ENCODE measurements around the gene SLC6A6. TPM values are rescaled to one million over a fixed set of nuclear protein-coding genes. Genes with fewer than 3 reads are reported as not detected.

Gene SLC6A6
- total and polyA plus RNA-seq, 2 donors (not counting 1 experiment from before 2014, with no cell fraction given), result 8.9 to 24.0 TPM

DNA sequence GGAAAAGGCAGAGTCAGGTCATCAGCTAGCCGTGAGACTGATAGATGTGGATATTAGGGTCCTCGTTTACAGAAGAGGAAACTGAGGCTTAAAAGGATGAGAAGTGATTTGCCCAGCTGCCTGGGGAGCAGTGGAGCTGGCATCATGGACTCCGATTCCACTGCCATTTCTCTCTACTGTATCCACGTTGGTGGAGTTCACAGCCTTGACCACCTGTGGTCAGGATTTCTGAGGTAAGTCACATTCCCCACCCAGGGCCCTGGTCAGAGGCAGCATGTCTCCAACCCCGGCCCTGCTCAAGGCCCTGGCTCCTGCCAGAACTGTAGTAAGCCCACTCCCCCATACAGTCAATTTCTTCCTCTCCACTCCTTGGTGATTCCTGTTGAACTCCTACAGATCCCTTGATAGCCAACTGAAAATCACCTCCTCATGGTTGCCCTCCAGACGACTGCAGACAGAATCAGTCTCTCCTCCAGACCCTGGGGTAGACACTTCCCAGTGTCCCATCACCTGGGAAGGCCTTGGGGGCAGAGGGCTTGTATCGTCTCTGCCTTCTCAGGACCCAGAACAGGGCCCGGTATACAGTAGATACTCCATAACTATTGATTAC, 41.2 kb upstream of the SLC6A6 start:
- no peak for TF ChIP-seq EZH2 (IDR thresholded peaks at IDR 0.05; ENCODE audit: low read length, missing control alignments)
- TF ChIP-seq, protein P1, sequence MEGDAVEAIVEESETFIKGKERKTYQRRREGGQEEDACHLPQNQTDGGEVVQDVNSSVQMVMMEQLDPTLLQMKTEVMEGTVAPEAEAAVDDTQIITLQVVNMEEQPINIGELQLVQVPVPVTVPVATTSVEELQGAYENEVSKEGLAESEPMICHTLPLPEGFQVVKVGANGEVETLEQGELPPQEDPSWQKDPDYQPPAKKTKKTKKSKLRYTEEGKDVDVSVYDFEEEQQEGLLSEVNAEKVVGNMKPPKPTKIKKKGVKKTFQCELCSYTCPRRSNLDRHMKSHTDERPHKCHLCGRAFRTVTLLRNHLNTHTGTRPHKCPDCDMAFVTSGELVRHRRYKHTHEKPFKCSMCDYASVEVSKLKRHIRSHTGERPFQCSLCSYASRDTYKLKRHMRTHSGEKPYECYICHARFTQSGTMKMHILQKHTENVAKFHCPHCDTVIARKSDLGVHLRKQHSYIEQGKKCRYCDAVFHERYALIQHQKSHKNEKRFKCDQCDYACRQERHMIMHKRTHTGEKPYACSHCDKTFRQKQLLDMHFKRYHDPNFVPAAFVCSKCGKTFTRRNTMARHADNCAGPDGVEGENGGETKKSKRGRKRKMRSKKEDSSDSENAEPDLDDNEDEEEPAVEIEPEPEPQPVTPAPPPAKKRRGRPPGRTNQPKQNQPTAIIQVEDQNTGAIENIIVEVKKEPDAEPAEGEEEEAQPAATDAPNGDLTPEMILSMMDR (conservative IDR thresholded peaks at IDR 0.05 in 1 of 2, IDR thresholded peaks at IDR 0.05 in 1 of 2; ENCODE audit: low read depth in 1 of 2, low read length in 2 of 2), result no peak

DNA sequence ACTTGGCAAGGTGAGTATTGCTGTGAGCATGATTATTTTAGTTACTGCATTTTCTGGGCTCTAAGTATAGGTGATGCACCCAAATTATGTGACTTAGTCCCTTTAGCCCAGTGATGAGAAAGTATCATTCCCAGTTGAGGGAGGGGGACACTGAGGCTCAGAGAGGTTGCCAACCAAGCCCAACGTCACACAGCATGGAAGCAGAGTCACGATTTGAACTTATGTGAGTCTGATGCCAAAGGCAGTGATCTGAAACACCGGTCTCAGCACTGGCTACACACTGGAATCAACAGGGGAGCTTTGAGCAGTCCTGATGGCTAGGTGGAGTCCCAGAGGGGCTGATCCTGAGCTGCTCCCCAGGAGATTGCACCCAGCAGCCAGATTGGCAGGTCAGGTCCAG, 39.5 kb upstream of the SLC6A6 start:
- DNase-seq (ENCODE audit: low read depth in 2 of 2), result no peak
- Histone ChIP-seq H3K27me3 (ENCODE audit: control insufficient read depth, insufficient read depth, low read length) (peaks cover 2% of the 10 kb centered on the region), H3K79me2 (ENCODE audit: control insufficient read depth, insufficient read depth, low read length) (no peaks in the 10 kb centered on the region), H3K36me3 (ENCODE audit: control insufficient read depth, insufficient read depth, low read length) (no peaks in the 10 kb centered on the region), H2AFZ (ENCODE audit: low read length) (no peak overlapping the region), H3K9ac (ENCODE audit: insufficient read depth, low read length) (no peak overlapping the region), H3K27ac (ENCODE audit: insufficient read depth, low read length) (no peak overlapping the region), H3K4me2 (ENCODE audit: extremely low read depth, insufficient read depth, low read length) (no peak overlapping the region), H4K20me1 (ENCODE audit: control insufficient read depth, extremely low read depth, insufficient read depth, low read length) (no peaks in the 10 kb centered on the region), H3K4me1 (ENCODE audit: control insufficient read depth, extremely low read depth, insufficient read depth, low read length) (no peaks in the 10 kb centered on the region), H3K9me3 (ENCODE audit: control insufficient read depth, insufficient read depth, low read depth, low read length) (no peaks in the 10 kb centered on the region), H3K4me3 (replicated peaks in 1 of 4; ENCODE audit: control extremely low read depth in 1 of 4, insufficient read depth in 1 of 4, low read depth in 3 of 4, low read length in 4 of 4) (no peak overlapping the region)
- TF ChIP-seq EZH2 (IDR thresholded peaks at IDR 0.05; ENCODE audit: low read length, missing control alignments), result no peak
- TF ChIP-seq, protein P1 (conservative IDR thresholded peaks at IDR 0.05 in 1 of 2, IDR thresholded peaks at IDR 0.05 in 1 of 2; ENCODE audit: low read depth in 1 of 2, low read length in 2 of 2), result no peak

More for the DNA sequence above, 41.2 kb upstream of the SLC6A6 start:
- no peaks in the 10 kb centered on the region for H3K79me2 ChIP-seq (ENCODE audit: control insufficient read depth, insufficient read depth, low read length)
- no peak overlapping the region for H3K4me3 ChIP-seq (replicated peaks in 1 of 4; ENCODE audit: control extremely low read depth in 1 of 4, insufficient read depth in 1 of 4, low read depth in 3 of 4, low read length in 4 of 4)
- H3K9ac ChIP-seq (ENCODE audit: insufficient read depth, low read length), result no peak overlapping the region
- H3K36me3 ChIP-seq (ENCODE audit: control insufficient read depth, insufficient read depth, low read length), result no peaks in the 10 kb centered on the region
- DNase-seq (ENCODE audit: low read depth in 2 of 2), result no peak
- H2AFZ ChIP-seq (ENCODE audit: low read length), result no peak overlapping the region
- H4K20me1 ChIP-seq (ENCODE audit: control insufficient read depth, extremely low read depth, insufficient read depth, low read length), result no peaks in the 10 kb centered on the region
- no peaks in the 10 kb centered on the region for H3K9me3 ChIP-seq (ENCODE audit: control insufficient read depth, insufficient read depth, low read depth, low read length)
- peaks cover 2% of the 10 kb centered on the region for H3K27me3 ChIP-seq (ENCODE audit: control insufficient read depth, insufficient read depth, low read length)
- no peak overlapping the region for H3K4me2 ChIP-seq (ENCODE audit: extremely low read depth, insufficient read depth, low read length)
- no peaks in the 10 kb centered on the region for H3K4me1 ChIP-seq (ENCODE audit: control insufficient read depth, extremely low read depth, insufficient read depth, low read length)
- H3K27ac ChIP-seq (ENCODE audit: insufficient read depth, low read length), result no peak overlapping the region

DNA sequence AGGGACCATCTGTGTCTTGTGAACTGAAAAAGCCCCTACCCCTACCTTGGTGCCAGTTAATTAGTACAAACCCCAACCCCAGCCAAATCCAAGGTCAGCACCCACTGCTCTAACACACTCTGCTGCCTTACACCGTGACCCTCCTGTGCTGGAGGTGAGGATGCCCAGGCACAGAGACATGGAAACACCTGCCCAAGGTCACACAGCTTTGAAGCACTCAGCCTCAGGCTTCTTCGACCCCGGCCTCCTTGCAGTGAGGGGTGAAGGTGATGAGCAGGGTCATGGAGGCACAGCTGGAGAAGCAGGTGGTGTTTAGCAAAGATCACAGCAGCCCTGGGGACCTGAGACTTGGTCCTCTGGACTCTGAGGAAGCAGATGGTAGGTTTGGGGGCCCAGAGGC, 39.0 kb upstream of the SLC6A6 start:
- Histone ChIP-seq H3K4me3 (replicated peaks in 1 of 4; ENCODE audit: control extremely low read depth in 1 of 4, insufficient read depth in 1 of 4, low read depth in 3 of 4, low read length in 4 of 4) (no peak overlapping the region), H3K27ac (ENCODE audit: insufficient read depth, low read length) (no peak overlapping the region), H4K20me1 (ENCODE audit: control insufficient read depth, extremely low read depth, insufficient read depth, low read length) (no peaks in the 10 kb centered on the region), H3K4me2 (ENCODE audit: extremely low read depth, insufficient read depth, low read length) (no peak overlapping the region), H3K4me1 (ENCODE audit: control insufficient read depth, extremely low read depth, insufficient read depth, low read length) (no peaks in the 10 kb centered on the region), H3K9ac (ENCODE audit: insufficient read depth, low read length) (no peak overlapping the region), H3K79me2 (ENCODE audit: control insufficient read depth, insufficient read depth, low read length) (no peaks in the 10 kb centered on the region), H2AFZ (ENCODE audit: low read length) (no peak overlapping the region), H3K9me3 (ENCODE audit: control insufficient read depth, insufficient read depth, low read depth, low read length) (no peaks in the 10 kb centered on the region), H3K36me3 (ENCODE audit: control insufficient read depth, insufficient read depth, low read length) (no peaks in the 10 kb centered on the region), H3K27me3 (ENCODE audit: control insufficient read depth, insufficient read depth, low read length) (peaks cover 2% of the 10 kb centered on the region)
- TF ChIP-seq EZH2 (IDR thresholded peaks at IDR 0.05; ENCODE audit: low read length, missing control alignments), result no peak
- TF ChIP-seq, protein P1 (conservative IDR thresholded peaks at IDR 0.05 in 1 of 2, IDR thresholded peaks at IDR 0.05 in 1 of 2; ENCODE audit: low read depth in 1 of 2, low read length in 2 of 2), result no peak
- DNase-seq (ENCODE audit: low read depth in 2 of 2), result no peak
